ENCODE data around the gene PARP9.
A peak's percentile ranks its signal among the peaks of the same experiment; 100 is the strongest.

The PARP9 gene

DNA sequence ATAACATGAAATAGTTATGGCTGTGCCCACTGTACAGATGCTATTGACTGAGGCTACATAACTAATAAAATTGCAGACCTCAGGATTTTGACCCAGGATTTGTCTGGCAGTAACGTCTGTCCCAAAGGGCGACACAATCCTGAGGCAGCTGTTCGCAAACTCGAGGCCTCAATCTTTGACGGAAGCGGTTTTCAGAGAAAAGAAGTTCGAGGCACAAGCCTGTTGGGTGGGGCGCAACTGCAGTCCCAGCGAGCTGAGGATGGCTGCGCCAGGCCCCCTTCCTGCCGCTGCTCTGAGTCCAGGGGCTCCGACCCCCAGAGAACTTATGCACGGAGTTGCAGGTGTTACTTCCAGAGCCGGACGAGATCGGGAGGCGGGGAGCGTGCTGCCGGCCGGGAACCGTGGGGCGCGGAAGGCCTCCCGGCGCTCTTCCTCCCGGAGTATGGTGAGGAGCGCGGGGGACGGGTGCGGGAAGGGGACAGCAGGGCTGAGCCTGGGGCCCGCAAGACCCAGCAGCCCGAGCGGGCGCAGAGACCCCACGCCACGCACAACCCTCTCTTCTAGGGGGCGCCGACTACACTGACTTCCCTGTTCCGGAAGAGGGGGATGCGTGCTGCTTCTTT, 13.4 kb upstream of the PARP9 start, which contains the start of gene PARP15:
Gene PARP15, plus strand, starts transcription at position 242 of the 623 bp plus-strand sequence. Its CDS starts 18 bp downstream, at position 260.
- Histone ChIP-seq H3K4me3 (ENCODE audit: low read depth in 1 of 2, low read length in 2 of 2) (peak within 1 kb of the TSS; percentile 65 to 78), H3K27me3 (ENCODE audit: insufficient read depth, low read length, poor library complexity) (no peaks in the 10 kb centered on the region), H2AFZ (ENCODE audit: low read depth, low read length) (peak within 1 kb of the TSS; percentile 92), H3K4me1 (ENCODE audit: insufficient read depth, low read length) (peaks cover 32% of the 10 kb centered on the region), H4K20me1 (ENCODE audit: insufficient read depth, low read length) (no peaks in the 10 kb centered on the region), H3K27ac (ENCODE audit: low read length) (peak within 1 kb of the TSS; percentile 89), H3K9ac (ENCODE audit: low read depth, low read length) (peak within 1 kb of the TSS; percentile 83), H3K36me3 (ENCODE audit: insufficient read depth, low read length) (peaks cover 23% of the 10 kb centered on the region), H3K79me2 (ENCODE audit: insufficient read depth, low read length) (peaks cover 23% of the 10 kb centered on the region), H3K4me2 (ENCODE audit: insufficient read depth, low read length) (peak within 1 kb of the TSS; percentile 72), H3K9me3 (ENCODE audit: insufficient read depth, low read length, severe bottlenecking) (peaks cover 14% of the 10 kb centered on the region)
- peak; percentile 88 for ATAC-seq (ENCODE audit: insufficient read depth, low read depth)
- DNase-seq = peak; percentile 83
- TF ChIP-seq, protein P1, sequence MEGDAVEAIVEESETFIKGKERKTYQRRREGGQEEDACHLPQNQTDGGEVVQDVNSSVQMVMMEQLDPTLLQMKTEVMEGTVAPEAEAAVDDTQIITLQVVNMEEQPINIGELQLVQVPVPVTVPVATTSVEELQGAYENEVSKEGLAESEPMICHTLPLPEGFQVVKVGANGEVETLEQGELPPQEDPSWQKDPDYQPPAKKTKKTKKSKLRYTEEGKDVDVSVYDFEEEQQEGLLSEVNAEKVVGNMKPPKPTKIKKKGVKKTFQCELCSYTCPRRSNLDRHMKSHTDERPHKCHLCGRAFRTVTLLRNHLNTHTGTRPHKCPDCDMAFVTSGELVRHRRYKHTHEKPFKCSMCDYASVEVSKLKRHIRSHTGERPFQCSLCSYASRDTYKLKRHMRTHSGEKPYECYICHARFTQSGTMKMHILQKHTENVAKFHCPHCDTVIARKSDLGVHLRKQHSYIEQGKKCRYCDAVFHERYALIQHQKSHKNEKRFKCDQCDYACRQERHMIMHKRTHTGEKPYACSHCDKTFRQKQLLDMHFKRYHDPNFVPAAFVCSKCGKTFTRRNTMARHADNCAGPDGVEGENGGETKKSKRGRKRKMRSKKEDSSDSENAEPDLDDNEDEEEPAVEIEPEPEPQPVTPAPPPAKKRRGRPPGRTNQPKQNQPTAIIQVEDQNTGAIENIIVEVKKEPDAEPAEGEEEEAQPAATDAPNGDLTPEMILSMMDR (IDR thresholded peaks at IDR 0.05; ENCODE audit: borderline replicate concordance, extremely low read depth, low read length, poor library complexity, severe bottlenecking) = peak; percentile 39
- TF ChIP-seq EZH2 (IDR thresholded peaks at IDR 0.05; ENCODE audit: borderline replicate concordance, low read depth, low read length, severe bottlenecking) = no peak

DNA sequence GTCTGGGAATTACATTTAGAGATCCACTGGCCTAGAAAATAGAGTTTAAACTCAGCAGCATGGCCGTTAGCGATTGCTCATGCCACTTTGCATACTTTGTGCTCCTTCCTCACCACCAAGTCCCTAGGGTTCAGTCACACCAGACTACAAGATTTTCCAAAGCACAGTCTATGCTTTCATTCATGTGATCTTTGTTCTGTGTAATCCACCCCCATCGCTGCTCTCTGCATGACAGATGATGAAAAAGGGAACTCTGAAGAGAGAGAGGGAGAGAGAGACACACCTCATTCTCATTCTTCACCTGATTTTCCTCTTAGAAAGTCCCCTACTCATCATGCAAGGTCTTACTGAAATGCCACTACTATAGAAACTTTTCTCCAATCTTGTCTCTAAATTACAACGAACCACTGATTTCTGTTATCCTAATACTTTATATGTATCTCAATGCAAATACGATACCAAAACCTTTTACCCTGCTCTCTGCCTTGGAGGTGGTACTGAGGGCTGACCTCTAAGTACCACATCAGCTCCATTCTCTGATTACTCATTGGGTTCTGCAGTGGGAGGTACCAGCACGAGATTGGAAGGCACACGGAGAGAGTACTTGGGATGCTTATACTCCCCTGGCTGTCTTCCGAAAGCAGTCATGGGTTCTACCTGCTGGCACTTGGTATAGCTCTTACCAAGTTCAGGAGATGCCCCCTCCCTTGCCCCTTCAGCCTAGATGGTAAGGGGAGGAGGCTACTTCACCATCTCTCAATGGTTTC, 12.3 kb upstream of the PARP9 start:
- peaks cover 32% of the 10 kb centered on the region for H3K4me1 ChIP-seq (ENCODE audit: insufficient read depth, low read length)
- peaks cover 2% of the 10 kb centered on the region for H3K9me3 ChIP-seq (ENCODE audit: insufficient read depth, low read length, severe bottlenecking)
- H3K36me3 ChIP-seq (ENCODE audit: insufficient read depth, low read length) = peaks cover 25% of the 10 kb centered on the region
- H3K27me3 ChIP-seq (ENCODE audit: insufficient read depth, low read length, poor library complexity) = no peaks in the 10 kb centered on the region
- peak overlapping the region; percentile 18; the same call in 1 of the 2 replicates for H2AFZ ChIP-seq (ENCODE audit: low read depth, low read length)
- H3K9ac ChIP-seq (ENCODE audit: low read depth, low read length) = no peak overlapping the region
- no peaks in the 10 kb centered on the region for H4K20me1 ChIP-seq (ENCODE audit: insufficient read depth, low read length)
- ATAC-seq (ENCODE audit: insufficient read depth, low read depth) = no peak
- peak overlapping the region; percentile 72; the same call in 1 of the 2 replicates for H3K4me2 ChIP-seq (ENCODE audit: insufficient read depth, low read length)
- H3K27ac ChIP-seq (ENCODE audit: low read length) = peak overlapping the region; percentile 38; the same call in 1 of the 2 replicates
- no peak for DNase-seq
- peaks cover 15% of the 10 kb centered on the region for H3K79me2 ChIP-seq (ENCODE audit: insufficient read depth, low read length)
- no peak overlapping the region for H3K4me3 ChIP-seq (ENCODE audit: low read depth in 1 of 2, low read length in 2 of 2)
- TF ChIP-seq EZH2 (IDR thresholded peaks at IDR 0.05; ENCODE audit: borderline replicate concordance, low read depth, low read length, severe bottlenecking) = no peak
- TF ChIP-seq, protein P1 (IDR thresholded peaks at IDR 0.05; ENCODE audit: borderline replicate concordance, extremely low read depth, low read length, poor library complexity, severe bottlenecking) = no peak

DNA sequence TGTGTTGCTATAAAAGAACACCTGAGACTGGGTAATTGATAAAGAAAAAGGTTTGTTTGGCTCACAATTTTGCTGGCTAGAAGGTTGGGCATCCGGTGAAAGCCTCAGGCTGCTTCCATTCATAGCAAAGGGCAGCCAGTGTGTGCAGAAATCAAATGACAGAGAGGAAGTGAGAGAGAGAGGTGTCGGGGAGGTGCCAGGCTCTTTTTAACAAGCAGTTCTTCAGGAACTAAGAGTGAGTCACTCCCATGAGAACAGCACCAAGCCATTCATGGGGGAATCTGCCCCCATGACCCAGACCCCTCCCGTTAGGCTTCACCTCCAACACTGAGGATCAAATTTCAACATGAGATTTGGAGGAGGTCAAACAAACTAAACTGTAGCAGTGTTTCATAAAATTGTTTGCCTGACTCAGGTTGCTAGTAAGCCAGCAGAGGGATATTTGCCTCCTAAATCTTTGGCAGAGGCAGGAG, 8.9 kb upstream of the PARP9 start:
- Histone ChIP-seq H3K9me3 (ENCODE audit: insufficient read depth, low read length, severe bottlenecking) (no peaks in the 10 kb centered on the region), H3K4me2 (ENCODE audit: insufficient read depth, low read length) (no peak overlapping the region), H3K36me3 (ENCODE audit: insufficient read depth, low read length) (peaks cover 54% of the 10 kb centered on the region), H3K79me2 (ENCODE audit: insufficient read depth, low read length) (peaks cover 9% of the 10 kb centered on the region), H2AFZ (ENCODE audit: low read depth, low read length) (no peak overlapping the region), H3K9ac (ENCODE audit: low read depth, low read length) (no peak overlapping the region), H3K4me3 (ENCODE audit: low read depth in 1 of 2, low read length in 2 of 2) (no peak overlapping the region), H3K27ac (ENCODE audit: low read length) (no peak overlapping the region), H4K20me1 (ENCODE audit: insufficient read depth, low read length) (no peaks in the 10 kb centered on the region), H3K4me1 (ENCODE audit: insufficient read depth, low read length) (peaks cover 23% of the 10 kb centered on the region), H3K27me3 (ENCODE audit: insufficient read depth, low read length, poor library complexity) (no peaks in the 10 kb centered on the region)
- ATAC-seq (ENCODE audit: insufficient read depth, low read depth) = no peak
- no peak for DNase-seq
- TF ChIP-seq, protein P1 (IDR thresholded peaks at IDR 0.05; ENCODE audit: borderline replicate concordance, extremely low read depth, low read length, poor library complexity, severe bottlenecking) = no peak
- TF ChIP-seq EZH2 (IDR thresholded peaks at IDR 0.05; ENCODE audit: borderline replicate concordance, low read depth, low read length, severe bottlenecking) = no peak

Measured in DND-41 (cell line).